Thymus (tissue), 11 donors: Measurements from ENCODE around the gene SYNE2. TPM values are rescaled to one million over a fixed set of nuclear protein-coding genes. Genes with fewer than 3 reads are reported as not detected.

ENCODE experiments used
- DNase-seq, 9 donors: peaks; one replicate each; pipeline ENCODE4 v3.0.0-alpha.2; 2013; ENCODE audit warnings: low spot score in 9 of 9, low read depth in 6 of 9, missing footprints in 1 of 9
- H3K27ac ChIP-seq, 2 donors: one replicate each; pipeline ENCODE4 v1.5.1; 2013; ENCODE audit warnings: control low read depth in 1 of 2, low read depth in 1 of 2, low read length in 1 of 2, mild to moderate bottlenecking in 1 of 2, moderate library complexity in 1 of 2
- H3K27me3 ChIP-seq, 2 donors: one replicate each; pipeline ENCODE4 v1.5.1; 2013; ENCODE audit warnings: low read length in 1 of 2; ENCODE audit not compliant: control insufficient read depth in 2 of 2, insufficient read depth in 1 of 2
- H3K36me3 ChIP-seq, 2 donors: one replicate each; pipeline ENCODE4 v1.5.1; 2013; ENCODE audit warnings: low read length in 1 of 2, mild to moderate bottlenecking in 1 of 2, moderate library complexity in 1 of 2; ENCODE audit not compliant: control insufficient read depth in 2 of 2, insufficient read depth in 2 of 2
- H3K4me1 ChIP-seq, 2 donors: one replicate each; pipeline ENCODE4 v1.5.1; 2013; ENCODE audit warnings: low read length in 2 of 2; ENCODE audit not compliant: control insufficient read depth in 2 of 2, insufficient read depth in 2 of 2
- H3K4me3 ChIP-seq, 2 donors: one replicate each; pipeline ENCODE4 v1.5.1; 2013; ENCODE audit warnings: low read length in 2 of 2, control low read depth in 1 of 2, mild to moderate bottlenecking in 1 of 2
- H3K9me3 ChIP-seq, 2 donors: one replicate each; pipeline ENCODE4 v1.5.1; 2013; ENCODE audit warnings: low read length in 1 of 2, mild to moderate bottlenecking in 1 of 2; ENCODE audit not compliant: control insufficient read depth in 2 of 2, insufficient read depth in 1 of 2
- WGBS: extraction: QIAGEN DNeasy Blood & Tissue Kit; methylation state at CpG from one replicate; pipeline ENCODE4 v1.1.7; 2013; 5-methylcytosine and 5-hydroxymethylcytosine counted together
- polyA plus RNA-seq: library from polyadenylated mRNA; stranded (reverse); fragments of 200-250 nt; gene quantifications from one replicate; pipeline ENCODE4 v1.2.3, GENCODE V29; 2013
- total RNA-seq: library from RNA; stranded (reverse); fragments of 120-200 nt; gene quantifications from one replicate; pipeline ENCODE4 v1.2.4, GENCODE V29; 2013
- donor health status: healthy.

The SYNE2 gene
- total and polyA plus RNA-seq, 2 donors: 17.0 to 52.3 TPM

DNA sequence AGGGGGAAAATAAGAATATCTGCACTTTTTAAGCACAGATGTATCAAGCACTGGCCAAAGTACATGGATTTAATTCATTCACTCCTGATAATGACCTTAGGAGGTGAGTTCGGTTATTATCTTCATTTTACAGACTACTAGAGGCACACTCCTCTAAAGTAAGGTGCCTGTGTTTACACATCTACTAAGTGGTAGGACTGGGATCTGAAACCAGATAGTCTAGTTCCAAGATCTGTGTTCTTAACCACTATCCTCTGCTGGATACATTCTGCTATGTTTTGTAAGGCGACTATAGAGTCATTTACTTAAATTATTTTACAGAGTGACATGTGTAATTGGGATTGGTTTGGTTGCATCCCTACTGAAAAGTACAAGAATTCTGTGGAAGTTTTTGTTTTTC lies 266.1 kb downstream of the SYNE2 start:
- H3K36me3 ChIP-seq: peaks cover 2 to 23% of the 10 kb centered on the region in 2 donors
- peaks cover 0 to 9% of the 10 kb centered on the region in 2 donors for H3K4me1 ChIP-seq
- no peak overlapping the region for H3K27ac ChIP-seq
- no peaks in the 10 kb centered on the region for H3K27me3 ChIP-seq
- DNase-seq: no peak
- no peaks in the 10 kb centered on the region for H3K9me3 ChIP-seq
- WGBS: 99% methylated on average over 2 of the region's 2 CpGs
- no peak overlapping the region for H3K4me3 ChIP-seq

DNA sequence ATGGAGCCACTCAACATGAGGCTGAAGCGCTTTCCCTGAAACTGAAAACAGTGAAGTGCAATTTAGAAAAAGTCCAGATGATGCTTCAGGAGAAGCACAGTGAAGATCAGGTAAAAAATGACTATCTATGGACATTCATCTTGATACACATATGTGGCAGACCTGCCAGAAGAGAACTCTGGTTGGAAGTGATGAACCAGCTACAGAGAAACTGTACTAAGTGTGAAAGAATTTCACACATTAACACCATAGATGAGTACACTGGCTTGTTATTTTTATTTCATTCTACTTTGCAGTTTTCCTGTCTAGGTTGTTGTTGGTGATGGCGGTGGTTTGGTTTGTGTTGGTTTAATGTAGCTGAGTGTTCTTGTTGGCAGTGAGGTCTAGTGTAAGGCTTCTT lies 266.7 kb downstream of the SYNE2 start:
- DNase-seq: no peak
- Histone ChIP-seq H3K27me3 (no peaks in the 10 kb centered on the region), H3K4me1 (peaks cover 0 to 4% of the 10 kb centered on the region in 2 donors), H3K36me3 (peaks cover 2 to 26% of the 10 kb centered on the region in 2 donors), H3K9me3 (no peaks in the 10 kb centered on the region), H3K4me3 (no peak overlapping the region), H3K27ac (no peak overlapping the region)
- over 99% methylated on average over 2 of the region's 2 CpGs for WGBS

DNA sequence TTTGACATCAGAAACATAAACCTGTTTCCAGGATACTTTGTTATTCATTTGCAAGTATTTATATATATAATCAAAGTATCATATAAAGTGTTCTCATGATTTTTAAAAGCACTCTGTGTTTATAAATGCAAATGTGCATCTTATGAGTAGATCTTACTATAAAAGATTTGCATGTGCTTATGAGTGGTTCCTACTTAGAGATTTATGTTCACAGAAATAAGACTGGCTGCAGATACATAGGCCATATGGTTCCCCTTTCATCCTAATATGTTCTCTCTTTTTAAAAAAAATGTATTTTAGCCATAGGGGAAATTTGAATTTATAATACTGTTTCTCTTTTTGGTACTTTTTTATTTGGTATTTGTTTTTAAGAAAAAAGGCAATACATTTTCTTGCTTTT lies 267.2 kb downstream of the SYNE2 start:
- no peaks in the 10 kb centered on the region for H3K4me1 ChIP-seq
- no peak overlapping the region for H3K4me3 ChIP-seq
- H3K27ac ChIP-seq: no peak overlapping the region
- DNase-seq: no peak
- H3K36me3 ChIP-seq: peaks cover 2 to 26% of the 10 kb centered on the region in 2 donors
- H3K9me3 ChIP-seq: no peaks in the 10 kb centered on the region
- H3K27me3 ChIP-seq: no peaks in the 10 kb centered on the region

DNA sequence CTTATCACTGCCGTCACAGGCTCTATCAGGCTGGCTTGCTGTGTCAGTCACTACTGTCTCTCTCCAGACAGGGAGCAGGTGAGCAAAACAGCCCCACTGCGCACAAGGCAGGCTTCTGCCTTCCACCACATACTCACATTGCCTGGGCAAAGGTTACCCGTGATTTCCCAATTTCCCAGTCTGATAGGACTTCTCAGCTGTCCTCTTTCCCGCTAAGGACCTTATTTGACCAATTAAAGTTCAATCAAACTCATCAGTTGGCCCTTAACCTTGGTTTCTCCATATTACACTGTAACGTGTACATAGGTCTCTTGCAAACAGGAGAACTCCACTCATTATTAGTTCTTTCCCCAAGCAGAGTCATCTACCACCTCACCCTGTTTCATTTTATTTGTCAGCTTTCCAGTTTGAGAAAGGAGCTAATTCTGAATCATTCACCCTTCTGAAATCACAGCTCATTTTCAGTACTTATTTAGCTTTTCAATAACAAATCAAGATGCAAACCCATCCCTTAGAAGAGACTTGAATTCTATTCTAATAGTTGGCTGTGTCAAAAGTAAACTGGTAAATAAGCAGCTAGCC lies 270.5 kb downstream of the SYNE2 start:
- Histone ChIP-seq H3K36me3 (peaks cover 4 to 30% of the 10 kb centered on the region in 2 donors), H3K4me3 (no peak overlapping the region), H3K27ac (no peak overlapping the region), H3K27me3 (no peaks in the 10 kb centered on the region), H3K4me1 (no peaks in the 10 kb centered on the region), H3K9me3 (no peaks in the 10 kb centered on the region)
- WGBS: 98% methylated on average over 5 of the region's 5 CpGs
- DNase-seq: no peak

DNA sequence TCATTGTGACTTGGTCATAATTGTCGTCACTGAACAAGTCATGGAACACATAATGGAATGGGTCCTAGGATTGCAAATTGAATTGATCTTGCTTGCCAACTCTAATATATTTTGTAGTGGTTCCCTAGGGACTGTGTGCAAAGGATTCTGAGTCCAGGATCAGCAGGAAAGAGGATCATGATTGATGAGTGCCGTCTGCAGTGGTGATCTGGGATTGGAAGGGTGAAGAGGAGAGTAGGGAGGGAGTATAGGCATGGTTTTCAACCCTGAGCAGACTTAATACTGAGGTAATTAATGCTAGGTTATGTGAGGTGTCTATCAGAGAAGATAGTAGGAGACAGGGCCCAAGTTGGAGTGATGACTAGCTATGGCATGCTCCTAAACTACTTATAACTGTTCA lies 272.5 kb downstream of the SYNE2 start:
- Histone ChIP-seq H3K27ac (no peak overlapping the region), H3K9me3 (no peaks in the 10 kb centered on the region), H3K36me3 (peaks cover 9 to 46% of the 10 kb centered on the region in 2 donors), H3K4me1 (no peaks in the 10 kb centered on the region), H3K27me3 (no peaks in the 10 kb centered on the region), H3K4me3 (no peak overlapping the region)
- no peak for DNase-seq
- WGBS: over 99% methylated on average over 2 of the region's 2 CpGs

DNA sequence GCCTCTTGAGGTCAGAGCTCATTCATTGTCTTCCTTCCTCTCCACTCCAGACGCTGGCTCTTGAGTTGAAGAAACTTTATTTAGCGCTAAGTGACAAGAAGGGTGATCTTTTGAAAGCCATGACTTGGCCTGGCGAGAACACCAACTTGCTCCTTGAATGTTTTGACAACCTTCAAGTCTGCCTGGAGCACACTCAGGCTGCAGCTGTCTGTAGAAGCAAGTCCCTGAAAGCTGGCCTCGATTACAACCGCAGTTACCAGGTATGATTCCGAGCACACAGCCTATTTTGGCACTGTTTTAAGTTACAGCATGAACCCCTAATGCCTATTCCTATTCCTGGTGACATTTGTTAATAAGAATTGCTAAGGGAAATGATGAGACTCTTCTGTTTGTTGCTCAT lies 273.7 kb downstream of the SYNE2 start:
- 96% methylated on average over 6 of the region's 6 CpGs for WGBS
- Histone ChIP-seq H3K9me3 (no peaks in the 10 kb centered on the region), H3K4me3 (no peak overlapping the region), H3K4me1 (no peaks in the 10 kb centered on the region), H3K27me3 (no peaks in the 10 kb centered on the region), H3K36me3 (peaks cover 9 to 42% of the 10 kb centered on the region in 2 donors), H3K27ac (no peak overlapping the region)
- DNase-seq: no peak

DNA sequence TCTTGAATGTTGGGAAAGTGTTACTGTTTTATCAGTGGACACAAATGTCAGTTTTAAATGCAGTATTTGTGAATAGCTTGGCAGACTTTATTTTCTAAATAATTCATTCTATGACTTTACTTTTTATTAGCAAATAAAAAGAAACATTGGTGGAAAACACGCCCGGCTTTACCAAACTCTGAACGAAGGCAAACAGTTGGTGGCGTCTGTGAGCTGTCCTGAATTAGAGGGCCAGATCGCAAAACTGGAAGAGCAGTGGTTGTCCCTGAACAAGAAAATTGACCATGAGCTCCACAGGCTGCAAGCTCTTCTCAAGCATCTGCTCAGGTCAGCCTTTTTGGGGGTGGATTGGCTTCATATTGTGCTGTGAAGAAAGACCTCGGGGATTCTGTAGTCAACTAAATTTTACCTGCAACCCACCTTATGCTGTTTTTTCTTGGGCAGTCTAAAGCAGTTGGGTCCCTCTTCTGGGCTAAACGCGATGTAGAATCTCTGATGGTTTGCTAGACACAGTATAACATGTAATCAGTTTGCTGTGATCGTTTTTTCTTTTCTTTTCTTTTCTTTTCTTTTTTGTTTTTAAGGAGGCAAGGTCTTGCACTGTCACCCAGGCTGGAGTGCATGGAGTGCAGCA lies 285.0 kb downstream of the SYNE2 start:
- no peaks in the 10 kb centered on the region for H3K27me3 ChIP-seq
- no peak for DNase-seq
- peaks cover 12 to 39% of the 10 kb centered on the region in 2 donors for H3K36me3 ChIP-seq
- 96% methylated on average over 9 of the region's 9 CpGs for WGBS
- H3K27ac ChIP-seq: no peak overlapping the region
- no peaks in the 10 kb centered on the region for H3K4me1 ChIP-seq
- H3K9me3 ChIP-seq: no peaks in the 10 kb centered on the region
- H3K4me3 ChIP-seq: no peak overlapping the region

DNA sequence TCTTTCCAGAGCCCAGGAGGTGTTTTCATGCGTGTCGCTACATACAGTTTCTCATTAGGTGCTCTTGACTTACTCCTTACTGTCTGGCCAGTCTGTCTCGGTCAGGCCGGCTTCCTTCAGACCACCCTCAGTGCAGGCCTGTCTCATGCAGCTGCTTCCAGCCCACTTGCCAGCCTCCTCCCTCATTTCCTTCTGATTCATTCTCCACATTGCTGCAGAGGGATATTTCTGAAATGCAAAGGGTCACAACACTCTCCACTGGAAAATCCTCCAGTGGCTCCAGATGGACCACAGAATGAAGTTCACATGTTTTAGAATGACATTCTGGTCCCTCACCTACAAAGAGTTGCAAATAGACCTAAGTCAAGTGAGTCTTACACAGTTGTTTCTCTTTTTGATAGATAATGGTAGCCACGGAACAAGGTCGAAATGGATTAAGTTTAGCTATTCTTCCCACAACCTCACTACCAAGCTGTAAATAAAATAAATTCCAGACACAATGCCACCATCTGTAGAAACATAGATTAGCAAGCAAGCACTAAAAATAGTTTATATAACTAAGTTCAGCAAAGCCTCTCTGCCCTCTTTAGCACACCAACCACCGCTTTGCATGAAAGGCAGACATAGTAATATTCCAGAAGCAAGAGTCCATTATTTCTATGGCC lies 294.5 kb downstream of the SYNE2 start:
- no peak overlapping the region for H3K4me3 ChIP-seq
- H3K27me3 ChIP-seq: no peaks in the 10 kb centered on the region
- WGBS: 95% methylated on average over 7 of the region's 7 CpGs
- peaks cover 12 to 34% of the 10 kb centered on the region in 2 donors for H3K36me3 ChIP-seq
- H3K27ac ChIP-seq: no peak overlapping the region
- H3K9me3 ChIP-seq: no peaks in the 10 kb centered on the region
- H3K4me1 ChIP-seq: no peaks in the 10 kb centered on the region
- DNase-seq: no peak

DNA sequence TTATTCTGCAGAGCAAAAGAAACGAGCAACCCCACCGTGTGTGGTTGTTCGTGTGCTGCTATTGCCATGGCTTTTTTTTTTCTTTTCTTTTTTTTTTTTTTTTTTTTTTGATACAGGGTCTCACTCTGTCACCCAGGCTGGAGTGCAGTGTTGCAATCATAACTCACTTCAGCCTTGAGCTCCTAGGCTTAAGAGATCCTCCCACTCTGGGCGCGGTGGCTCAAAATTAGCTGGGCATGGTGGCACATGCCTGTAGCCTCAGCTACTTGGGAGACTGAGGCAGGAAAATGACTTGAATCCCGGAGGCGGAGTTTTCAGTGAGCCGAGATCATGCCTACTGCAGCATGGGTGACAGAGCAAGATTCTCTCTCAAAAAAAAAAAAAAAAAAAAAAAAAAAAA lies 297.1 kb downstream of the SYNE2 start:
- Histone ChIP-seq H3K4me3 (no peak overlapping the region), H3K36me3 (peaks cover 5 to 27% of the 10 kb centered on the region in 2 donors), H3K9me3 (no peaks in the 10 kb centered on the region), H3K27ac (no peak overlapping the region), H3K27me3 (no peaks in the 10 kb centered on the region), H3K4me1 (no peaks in the 10 kb centered on the region)
- 94% methylated on average over 8 of the region's 8 CpGs for WGBS
- DNase-seq: no peak
